Left lung (tissue), 10 donors: Measurements from ENCODE around the gene ORAI3. TPM values are rescaled to one million over a fixed set of nuclear protein-coding genes. Genes with fewer than 3 reads are reported as not detected.

Source experiments
- ATAC-seq: fragments of 200-7000 bp; cut with Tn5 transposase; one replicate; pipeline ENCODE4 v1.9.1; 2020; ENCODE audit warnings: moderate library complexity
- DNase-seq, 4 donors: peaks; one replicate each; pipeline ENCODE4 v3.0.0-alpha.2; 2013 to 2020
- H3K27ac ChIP-seq, 2 donors: fragments of 200-600 bp; sonication (generic) in 1 of 2; one replicate each; pipeline versions ENCODE4 v1.5.0 to v1.8.0; 2020 to 2021
- H3K27me3 ChIP-seq, 2 donors: fragments of 200-600 bp; sonication (generic) in 1 of 2; one replicate each; pipeline versions ENCODE4 v1.5.0 to v1.8.0; 2020 to 2021
- H3K36me3 ChIP-seq, 2 donors: fragments of 200-600 bp; sonication (generic) in 1 of 2; one replicate each; pipeline versions ENCODE4 v1.5.0 to v1.8.0; 2020 to 2021
- H3K4me1 ChIP-seq, 2 donors: fragments of 200-600 bp; one replicate each; pipeline ENCODE4 v1.8.0; 2021
- H3K4me3 ChIP-seq, 2 donors: fragments of 200-600 bp; sonication (generic) in 1 of 2; one replicate each; pipeline versions ENCODE4 v1.5.0 to v1.8.0; 2020 to 2021; ENCODE audit warnings: mild to moderate bottlenecking in 1 of 2
- H3K9me3 ChIP-seq, 2 donors: fragments of 200-600 bp; sonication (generic) in 1 of 2; one replicate each; pipeline versions ENCODE4 v1.5.0 to v1.8.0; 2020 to 2021
- intact Hi-C, 2 donors: fragments of 100-400 bp; cut with DNase I; formaldehyde crosslinking; loops; one replicate each; pipeline versions ENCODE4 v1.11.2 to v1.14.2; 2022
- polyA plus RNA-seq, 6 donors: library from polyadenylated mRNA; unstranded; fragments of 120-200 nt; gene quantifications; one replicate each; pipeline ENCODE4 v1.2.1, GENCODE V29; 2013; ENCODE audit not compliant: insufficient read length in 6 of 6
- total RNA-seq, 2 donors: library from RNA; stranded (reverse); fragmentation: NEBNext Ultra II Directional; extraction: Animal tissue kit (Norgen Biotek cat#: 25700); gene quantifications; one replicate each; pipeline ENCODE4 v1.2.1, GENCODE V29; 2021
- TF ChIP-seq, protein P1 (sequence below), 2 donors: fragments of 200-600 bp; sonication (generic) in 1 of 2; IDR thresholded peaks; one replicate each; pipeline versions ENCODE4 v1.5.0 to v1.8.0; 2021; ENCODE audit warnings: antibody characterized with exemption in 2 of 2
- donor health status: DM: no; HTN: yes; CAD: no.
- donor health status: DM: no; HTN: no; CAD: no.

ORAI3 gene
- total and polyA plus RNA-seq, 8 donors: 16.9 to 23.2 (median 18.9) TPM

DNA sequence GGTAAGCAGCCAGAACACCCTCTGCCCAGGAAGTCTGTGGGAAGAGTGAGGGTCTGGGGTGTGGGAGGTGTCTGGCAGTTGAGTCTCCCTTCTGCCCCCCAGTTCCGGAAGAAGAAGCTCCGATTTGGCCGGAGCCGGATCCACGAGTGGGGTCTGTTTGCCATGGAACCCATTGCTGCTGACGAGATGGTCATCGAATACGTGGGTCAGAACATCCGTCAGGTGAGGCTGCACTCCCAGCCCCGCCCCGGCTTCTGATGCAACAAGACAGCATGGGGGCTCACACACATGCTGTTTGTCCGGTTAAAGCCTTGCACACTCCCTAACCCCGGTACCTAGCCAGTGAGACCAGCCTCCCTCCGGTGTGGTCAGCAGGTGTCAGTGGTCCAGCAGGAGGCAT lies 32.1 kb downstream of the ORAI3 start:
- Histone ChIP-seq H3K4me3 (no peak overlapping the region), H3K36me3 (peaks cover 0 to 89% of the 10 kb centered on the region in 2 donors), H3K4me1 (peaks cover 5 to 16% of the 10 kb centered on the region in 2 donors), H3K27me3 (no peaks in the 10 kb centered on the region), H3K27ac (no peak overlapping the region), H3K9me3 (no peaks in the 10 kb centered on the region)
- no peak for DNase-seq
- TF ChIP-seq, protein P1, sequence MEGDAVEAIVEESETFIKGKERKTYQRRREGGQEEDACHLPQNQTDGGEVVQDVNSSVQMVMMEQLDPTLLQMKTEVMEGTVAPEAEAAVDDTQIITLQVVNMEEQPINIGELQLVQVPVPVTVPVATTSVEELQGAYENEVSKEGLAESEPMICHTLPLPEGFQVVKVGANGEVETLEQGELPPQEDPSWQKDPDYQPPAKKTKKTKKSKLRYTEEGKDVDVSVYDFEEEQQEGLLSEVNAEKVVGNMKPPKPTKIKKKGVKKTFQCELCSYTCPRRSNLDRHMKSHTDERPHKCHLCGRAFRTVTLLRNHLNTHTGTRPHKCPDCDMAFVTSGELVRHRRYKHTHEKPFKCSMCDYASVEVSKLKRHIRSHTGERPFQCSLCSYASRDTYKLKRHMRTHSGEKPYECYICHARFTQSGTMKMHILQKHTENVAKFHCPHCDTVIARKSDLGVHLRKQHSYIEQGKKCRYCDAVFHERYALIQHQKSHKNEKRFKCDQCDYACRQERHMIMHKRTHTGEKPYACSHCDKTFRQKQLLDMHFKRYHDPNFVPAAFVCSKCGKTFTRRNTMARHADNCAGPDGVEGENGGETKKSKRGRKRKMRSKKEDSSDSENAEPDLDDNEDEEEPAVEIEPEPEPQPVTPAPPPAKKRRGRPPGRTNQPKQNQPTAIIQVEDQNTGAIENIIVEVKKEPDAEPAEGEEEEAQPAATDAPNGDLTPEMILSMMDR (IDR thresholded peaks at IDR 0.05): no peak
- intact Hi-C loops: loop anchor here in 1 of 2 donors (10.0 kb wide), 2 partner anchors 454 to 884 kb away; no protein-coding TSS in a partner anchor
- ATAC-seq: no peak

DNA sequence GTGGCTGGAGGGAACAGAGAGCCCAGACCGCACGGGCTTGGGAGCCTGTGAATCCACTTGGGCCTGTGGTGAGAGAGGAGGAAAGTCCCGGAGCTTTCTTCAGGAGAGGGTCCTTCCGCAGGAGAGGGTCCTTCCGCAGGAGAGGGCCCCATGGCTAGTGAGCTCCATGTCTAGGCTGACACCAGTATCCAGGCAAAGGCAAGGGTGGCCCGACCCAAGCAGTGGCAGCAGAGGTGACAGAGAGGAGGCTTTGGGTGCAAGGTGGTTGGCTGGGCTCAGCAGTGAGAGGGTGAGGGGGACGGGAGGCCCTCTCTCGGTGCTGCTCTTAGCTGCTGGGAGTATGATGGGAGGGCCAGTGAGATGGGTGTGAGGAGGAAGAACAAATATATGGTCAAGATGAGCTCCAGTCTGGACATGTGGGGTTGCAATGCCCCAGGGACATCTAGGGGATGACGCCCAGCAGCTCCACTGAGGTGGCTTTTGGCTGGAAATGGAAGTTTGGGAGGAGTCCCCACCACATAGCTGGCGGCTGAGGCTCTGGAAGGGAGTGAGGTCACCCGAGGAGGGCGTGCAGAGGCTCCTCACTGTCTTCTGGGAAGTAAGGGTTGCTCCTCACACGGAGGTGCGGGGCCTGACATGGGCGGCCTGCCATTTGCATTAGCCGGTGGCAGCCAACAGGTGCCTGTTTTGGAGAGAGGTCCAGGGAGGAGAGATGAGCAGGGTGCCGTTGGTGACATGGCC lies 33.9 kb downstream of the ORAI3 start:
- no peak overlapping the region for H3K27ac ChIP-seq
- peaks cover 0 to 84% of the 10 kb centered on the region in 2 donors for H3K36me3 ChIP-seq
- no peak for ATAC-seq
- TF ChIP-seq, protein P1 (IDR thresholded peaks at IDR 0.05): no peak
- no peak overlapping the region for H3K4me3 ChIP-seq
- no peaks in the 10 kb centered on the region for H3K27me3 ChIP-seq
- H3K9me3 ChIP-seq: no peaks in the 10 kb centered on the region
- DNase-seq: no peak
- H3K4me1 ChIP-seq: peaks cover 5 to 16% of the 10 kb centered on the region in 2 donors
- intact Hi-C loops: loop anchor here in 1 of 2 donors (10.0 kb wide), 2 partner anchors 452 to 882 kb away; no protein-coding TSS in a partner anchor

DNA sequence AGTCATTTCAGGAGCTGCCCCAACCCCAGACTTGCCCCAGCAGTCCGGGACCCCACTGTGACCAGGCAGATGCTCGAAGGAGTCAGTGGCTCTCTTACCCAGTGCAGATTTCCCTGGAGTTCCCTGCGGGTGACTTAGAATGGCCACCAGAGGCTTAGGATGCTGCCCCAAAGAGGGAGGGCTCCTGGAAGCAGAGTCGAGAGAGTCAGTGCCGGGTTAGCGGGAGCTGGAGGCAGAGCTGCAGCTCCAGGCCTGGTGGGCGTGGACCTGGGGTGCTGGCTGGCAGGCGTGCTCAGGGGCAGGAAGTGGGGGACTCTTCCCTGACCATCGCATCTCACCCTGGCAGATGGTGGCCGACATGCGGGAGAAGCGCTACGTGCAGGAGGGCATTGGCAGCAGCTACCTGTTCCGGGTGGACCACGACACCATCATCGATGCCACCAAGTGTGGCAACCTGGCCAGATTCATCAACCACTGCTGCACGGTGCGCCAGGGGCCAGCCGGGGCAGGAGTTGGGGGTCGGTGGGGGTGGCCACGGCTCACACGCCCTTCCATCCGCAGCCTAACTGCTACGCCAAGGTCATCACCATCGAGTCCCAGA lies 34.5 kb downstream of the ORAI3 start:
- intact Hi-C loops: loop anchor here in 1 of 2 donors (10.0 kb wide), 2 partner anchors 451 to 881 kb away; no protein-coding TSS in a partner anchor
- H3K36me3 ChIP-seq: peaks cover 0 to 82% of the 10 kb centered on the region in 2 donors

DNA sequence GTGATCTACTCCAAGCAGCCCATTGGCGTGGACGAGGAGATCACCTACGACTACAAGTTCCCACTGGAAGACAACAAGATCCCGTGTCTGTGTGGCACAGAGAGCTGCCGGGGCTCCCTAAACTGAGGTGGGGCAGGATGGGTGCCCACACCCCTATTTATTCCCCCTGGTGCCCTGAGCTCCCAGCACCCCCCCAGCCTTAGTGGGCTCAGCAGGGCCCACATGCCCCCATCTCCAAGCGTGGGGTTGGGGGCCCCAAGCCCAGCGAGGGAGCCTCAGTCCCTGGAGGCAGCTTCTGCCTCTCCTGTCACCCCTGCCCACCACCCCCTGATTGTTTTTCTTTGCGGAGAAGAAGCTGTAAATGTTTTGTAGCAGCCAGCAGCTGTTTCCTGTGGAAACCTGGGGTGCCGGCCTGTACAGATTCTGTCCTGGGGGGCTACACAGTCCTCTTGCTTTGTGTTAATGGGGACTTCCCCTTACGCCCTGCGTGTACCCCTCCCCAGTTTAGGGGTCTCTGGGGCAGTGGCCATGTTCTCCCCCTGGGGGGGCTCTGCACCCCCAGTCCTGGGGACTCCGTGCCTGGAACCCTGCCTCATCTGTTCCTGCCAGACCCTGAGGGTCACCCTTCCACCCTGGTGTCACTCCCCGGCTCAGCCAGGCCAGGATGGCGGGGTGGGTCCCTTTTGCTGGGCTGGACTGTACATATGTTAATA lies 35.2 kb downstream of the ORAI3 start:
- TF ChIP-seq, protein P1 (IDR thresholded peaks at IDR 0.05): no peak
- ATAC-seq (no peak), DNase-seq (no peak)
- Histone ChIP-seq H3K9me3 (no peaks in the 10 kb centered on the region), H3K27me3 (no peaks in the 10 kb centered on the region), H3K36me3 (peaks cover 0 to 76% of the 10 kb centered on the region in 2 donors), H3K4me3 (no peak overlapping the region), H3K27ac (no peak overlapping the region), H3K4me1 (peaks cover 5 to 16% of the 10 kb centered on the region in 2 donors)
- intact Hi-C loops: loop anchor here in 1 of 2 donors (10.0 kb wide), 2 partner anchors 451 to 881 kb away; no protein-coding TSS in a partner anchor

More for the DNA sequence above, 34.5 kb downstream of the ORAI3 start:
- Histone ChIP-seq H3K4me3 (no peak overlapping the region), H3K27ac (no peak overlapping the region), H3K9me3 (no peaks in the 10 kb centered on the region), H3K27me3 (no peaks in the 10 kb centered on the region), H3K4me1 (peaks cover 5 to 16% of the 10 kb centered on the region in 2 donors)
- no peak for DNase-seq
- ATAC-seq: no peak
- TF ChIP-seq, protein P1 (IDR thresholded peaks at IDR 0.05): no peak
